ENCODE measurements around the gene ZNF518A.

ZNF518A gene

GRCh38 chr10:96152437-96152836 is 22.3 kb downstream of the ZNF518A start:
- TF ChIP-seq TARDBP (IDR thresholded peaks at IDR 0.05) (no peak), NFRKB (IDR thresholded peaks at IDR 0.05) (no peak), LEF1 (IDR thresholded peaks at IDR 0.05; ENCODE audit: borderline replicate concordance) (no peak), CTBP1 (IDR thresholded peaks at IDR 0.05; ENCODE audit: borderline replicate concordance) (no peak), BHLHE40 (IDR thresholded peaks at IDR 0.05; ENCODE audit: borderline replicate concordance) (no peak), SUZ12 (IDR thresholded peaks at IDR 0.05) (no peak), HDGF (IDR thresholded peaks at IDR 0.05; ENCODE audit: borderline replicate concordance) (no peak), SP1 (IDR thresholded peaks at IDR 0.05) (no peak), ZNF384 (IDR thresholded peaks at IDR 0.05) (no peak)
- CTCF ChIA-PET: no interaction called here
- no peak for DNase-seq (ENCODE audit: extremely low spot score)
- POLR2A ChIA-PET: no interaction called here

- POLR2A ChIA-PET: no interaction called here
Measured at GRCh38 chr10:96153070-96153469, 23.0 kb downstream of the ZNF518A start.

GRCh38 chr10:96165726-96166125 is 35.6 kb downstream of the ZNF518A start:
- TF ChIP-seq CTBP1 (IDR thresholded peaks at IDR 0.05; ENCODE audit: borderline replicate concordance): no peak
- TF ChIP-seq LEF1 (IDR thresholded peaks at IDR 0.05; ENCODE audit: borderline replicate concordance): no peak
- TF ChIP-seq SP1 (IDR thresholded peaks at IDR 0.05): no peak
- no peak for TF ChIP-seq NFRKB (IDR thresholded peaks at IDR 0.05)
- no peak for TF ChIP-seq FOXA1 (IDR thresholded peaks at IDR 0.05)
- TF ChIP-seq L3MBTL2 (conservative IDR thresholded peaks at IDR 0.05): no peak
- TF ChIP-seq ELF4 (IDR thresholded peaks at IDR 0.05): no peak
- no peak for TF ChIP-seq ZNF384 (IDR thresholded peaks at IDR 0.05)
- TF ChIP-seq PKNOX1 (IDR thresholded peaks at IDR 0.05): no peak
- no peak for TF ChIP-seq FOXM1 (IDR thresholded peaks at IDR 0.05; ENCODE audit: borderline replicate concordance)
- no peak for TF ChIP-seq ARNT (IDR thresholded peaks at IDR 0.05)
- ChIA-PET CTCF (no interaction called here), POLR2A (no interaction called here)
- DNase-seq (ENCODE audit: extremely low spot score): no peak

More at GRCh38 chr10:96153070-96153469, 23.0 kb downstream of the ZNF518A start:
- DNase-seq (ENCODE audit: extremely low spot score): no peak
- TF ChIP-seq ARNT (IDR thresholded peaks at IDR 0.05) (no peak), FOXA1 (IDR thresholded peaks at IDR 0.05) (no peak), FOXK2 (IDR thresholded peaks at IDR 0.05) (no peak), SP1 (IDR thresholded peaks at IDR 0.05) (no peak), ELF4 (IDR thresholded peaks at IDR 0.05) (no peak), NFRKB (IDR thresholded peaks at IDR 0.05) (no peak)
- CTCF ChIA-PET: no interaction called here

- DNase-seq (ENCODE audit: extremely low spot score): no peak
- TF ChIP-seq LEF1 (IDR thresholded peaks at IDR 0.05; ENCODE audit: borderline replicate concordance) (no peak), BHLHE40 (IDR thresholded peaks at IDR 0.05; ENCODE audit: borderline replicate concordance) (no peak), HDGF (IDR thresholded peaks at IDR 0.05; ENCODE audit: borderline replicate concordance) (no peak), SP1 (IDR thresholded peaks at IDR 0.05) (no peak), ZNF384 (IDR thresholded peaks at IDR 0.05) (no peak), SUZ12 (IDR thresholded peaks at IDR 0.05) (no peak), FOXM1 (IDR thresholded peaks at IDR 0.05; ENCODE audit: borderline replicate concordance) (no peak), PKNOX1 (IDR thresholded peaks at IDR 0.05) (no peak), ELF4 (IDR thresholded peaks at IDR 0.05) (no peak), CTBP1 (IDR thresholded peaks at IDR 0.05; ENCODE audit: borderline replicate concordance) (no peak), FOXK2 (IDR thresholded peaks at IDR 0.05) (no peak), TARDBP (IDR thresholded peaks at IDR 0.05) (no peak), L3MBTL2 (conservative IDR thresholded peaks at IDR 0.05) (no peak), NFRKB (IDR thresholded peaks at IDR 0.05) (no peak)
- POLR2A ChIA-PET: no interaction called here
- CTCF ChIA-PET: no interaction called here
Measured at GRCh38 chr10:96168546-96168945, 38.4 kb downstream of the ZNF518A start.

GRCh38 chr10:96170230-96170629 is 40.1 kb downstream of the ZNF518A start:
- POLR2A ChIA-PET: no interaction called here
- TF ChIP-seq BHLHE40 (IDR thresholded peaks at IDR 0.05; ENCODE audit: borderline replicate concordance): no peak
- no peak for TF ChIP-seq NFRKB (IDR thresholded peaks at IDR 0.05)
- TF ChIP-seq ARNT (IDR thresholded peaks at IDR 0.05): no peak
- TF ChIP-seq ELF4 (IDR thresholded peaks at IDR 0.05): no peak
- TF ChIP-seq FOXK2 (IDR thresholded peaks at IDR 0.05): no peak
- no peak for TF ChIP-seq FOXA1 (IDR thresholded peaks at IDR 0.05)
- TF ChIP-seq TARDBP (IDR thresholded peaks at IDR 0.05): no peak
- no peak for TF ChIP-seq PKNOX1 (IDR thresholded peaks at IDR 0.05)
- no peak for TF ChIP-seq HDGF (IDR thresholded peaks at IDR 0.05; ENCODE audit: borderline replicate concordance)
- TF ChIP-seq SUZ12 (IDR thresholded peaks at IDR 0.05): no peak
- no peak for TF ChIP-seq LEF1 (IDR thresholded peaks at IDR 0.05; ENCODE audit: borderline replicate concordance)
- no peak for TF ChIP-seq CTBP1 (IDR thresholded peaks at IDR 0.05; ENCODE audit: borderline replicate concordance)
- no peak for TF ChIP-seq SP1 (IDR thresholded peaks at IDR 0.05)
- TF ChIP-seq L3MBTL2 (conservative IDR thresholded peaks at IDR 0.05): no peak
- no peak for TF ChIP-seq ZNF384 (IDR thresholded peaks at IDR 0.05)
- TF ChIP-seq FOXM1 (IDR thresholded peaks at IDR 0.05; ENCODE audit: borderline replicate concordance): no peak
- CTCF ChIA-PET: no interaction called here
- no peak for DNase-seq (ENCODE audit: extremely low spot score)

- TF ChIP-seq FOXM1 (IDR thresholded peaks at IDR 0.05; ENCODE audit: borderline replicate concordance): no peak
- TF ChIP-seq PKNOX1 (IDR thresholded peaks at IDR 0.05): no peak
- no peak for TF ChIP-seq NFRKB (IDR thresholded peaks at IDR 0.05)
- TF ChIP-seq SP1 (IDR thresholded peaks at IDR 0.05): no peak
- no peak for TF ChIP-seq ZNF384 (IDR thresholded peaks at IDR 0.05)
- no peak for TF ChIP-seq ELF4 (IDR thresholded peaks at IDR 0.05)
- no peak for TF ChIP-seq FOXA1 (IDR thresholded peaks at IDR 0.05)
- TF ChIP-seq LEF1 (IDR thresholded peaks at IDR 0.05; ENCODE audit: borderline replicate concordance): no peak
- no peak for TF ChIP-seq CTBP1 (IDR thresholded peaks at IDR 0.05; ENCODE audit: borderline replicate concordance)
- TF ChIP-seq L3MBTL2 (conservative IDR thresholded peaks at IDR 0.05): no peak
- TF ChIP-seq TARDBP (IDR thresholded peaks at IDR 0.05): no peak
- TF ChIP-seq ARNT (IDR thresholded peaks at IDR 0.05): no peak
- no peak for TF ChIP-seq BHLHE40 (IDR thresholded peaks at IDR 0.05; ENCODE audit: borderline replicate concordance)
- no peak for TF ChIP-seq SUZ12 (IDR thresholded peaks at IDR 0.05)
- TF ChIP-seq HDGF (IDR thresholded peaks at IDR 0.05; ENCODE audit: borderline replicate concordance): no peak
- no peak for TF ChIP-seq FOXK2 (IDR thresholded peaks at IDR 0.05)
- POLR2A ChIA-PET: no interaction called here
- CTCF ChIA-PET: no interaction called here
- DNase-seq (ENCODE audit: extremely low spot score): no peak
Measured at GRCh38 chr10:96172666-96173065, 42.6 kb downstream of the ZNF518A start.

Measured in HEK293T (cell line).